Osteoblast (primary cell): ENCODE measurements around the gene ADAMTS2. TPM values are rescaled to one million over a fixed set of nuclear protein-coding genes. Genes with fewer than 3 reads are reported as not detected.
A peak's percentile ranks its signal among the peaks of the same experiment; 100 is the strongest.

Source experiments
- DNase-seq: peaks from one replicate; pipeline ENCODE4 v3.0.0; 2011; ENCODE audit warnings: low spot score, mixed read lengths; ENCODE audit not compliant: insufficient read length; ENCODE audit errors: missing footprints
- H2AFZ ChIP-seq: 2 replicates; pipeline ENCODE4 v1.6.0; 2011; ENCODE audit warnings: mild to moderate bottlenecking, low read length
- H3K27ac ChIP-seq: 2 replicates; pipeline ENCODE4 v1.5.1; 2011; ENCODE audit warnings: mild to moderate bottlenecking, low read depth, low read length, moderate library complexity
- H3K27me3 ChIP-seq: 2 replicates; pipeline ENCODE4 v1.6.0; 2012; ENCODE audit warnings: mild to moderate bottlenecking, control low read depth, inconsistent platforms, low read length, moderate library complexity; ENCODE audit not compliant: insufficient read depth
- H3K36me3 ChIP-seq: 2 replicates; pipeline ENCODE4 v1.5.1; 2011; ENCODE audit warnings: mild to moderate bottlenecking, low read length, control low read depth, moderate library complexity; ENCODE audit not compliant: insufficient read depth
- H3K4me1 ChIP-seq: 2 replicates; pipeline ENCODE4 v1.5.1; 2011; ENCODE audit warnings: mild to moderate bottlenecking, low read length, control low read depth, moderate library complexity; ENCODE audit not compliant: insufficient read depth
- H3K4me2 ChIP-seq: 2 replicates; pipeline ENCODE4 v1.6.0; 2011; ENCODE audit warnings: mild to moderate bottlenecking, low read length; ENCODE audit not compliant: insufficient read depth
- H3K4me3 ChIP-seq: fragments of 200-600 bp; sonication (generic); 3 replicates; pipeline ENCODE4 v1.5.1; 2012; ENCODE audit warnings: mild to moderate bottlenecking, low read length, inconsistent platforms; ENCODE audit not compliant: insufficient read depth
- H3K79me2 ChIP-seq: 2 replicates; pipeline ENCODE4 v1.6.0; 2012; ENCODE audit warnings: mild to moderate bottlenecking, low read length, control low read depth, inconsistent platforms; ENCODE audit not compliant: insufficient read depth
- H3K9me3 ChIP-seq: 2 replicates; pipeline ENCODE4 v1.5.1; 2011; ENCODE audit warnings: low read depth, low read length, control low read depth
- H4K20me1 ChIP-seq: 2 replicates; pipeline ENCODE4 v1.6.0; 2012; ENCODE audit warnings: mild to moderate bottlenecking, low read length, control low read depth; ENCODE audit not compliant: insufficient read depth
- total RNA-seq: library from RNA; depleted of rRNA; stranded (reverse); fragments of >200 nt; gene quantifications from 2 replicates; pipeline ENCODE4 v1.2.3, GENCODE V29; 2012
- TF ChIP-seq, protein P1 (sequence below): IDR thresholded peaks from 2 replicates; pipeline ENCODE4 v1.5.1; 2011; ENCODE audit warnings: mild to moderate bottlenecking, low read depth, low read length, moderate library complexity; ENCODE audit errors: extremely low read depth

ADAMTS2 gene
- total RNA-seq, 1 donor: 144 TPM

DNA sequence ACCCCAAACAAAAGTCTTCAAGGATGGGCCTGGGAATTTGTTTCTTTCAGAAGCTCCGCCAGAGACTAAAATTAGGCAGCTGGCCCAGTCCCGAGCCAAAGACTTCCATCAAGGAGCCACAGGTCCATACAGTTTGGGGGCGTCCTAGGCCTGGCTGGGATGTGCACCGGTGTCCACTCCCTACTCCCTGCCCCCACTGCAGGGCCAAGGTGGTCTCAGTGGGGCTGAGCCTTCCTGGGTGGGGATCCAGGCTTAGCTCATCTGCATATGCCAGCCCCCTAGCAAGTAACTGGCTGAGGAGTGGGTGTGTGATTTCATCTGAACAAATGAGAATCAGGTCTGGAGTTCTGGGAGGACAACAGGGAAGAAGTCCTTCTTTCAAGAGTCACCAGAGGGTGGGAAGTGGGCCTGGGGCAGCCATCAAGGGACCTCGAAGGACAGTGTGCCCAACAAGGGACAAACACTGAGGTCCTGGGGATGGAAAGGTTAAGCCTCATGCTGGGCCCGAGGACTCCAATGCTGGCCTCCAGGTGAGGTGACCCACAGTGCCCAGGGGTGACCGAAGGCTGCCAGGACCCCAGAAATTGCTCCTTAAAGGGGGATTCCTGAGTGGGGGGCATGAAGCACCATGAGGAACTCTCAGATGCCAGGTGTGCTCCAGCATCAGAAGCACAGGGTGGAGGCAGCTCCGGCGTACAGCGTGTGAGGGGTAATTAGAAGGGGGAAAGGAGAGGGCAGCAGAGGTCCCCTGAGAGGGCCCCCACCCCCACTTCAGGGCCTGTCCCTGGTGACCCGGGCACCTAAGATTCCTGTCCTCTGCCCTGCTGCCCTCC lies 193.8 kb downstream of the ADAMTS2 start:
- Histone ChIP-seq H3K27me3 (no peaks in the 10 kb centered on the region), H4K20me1 (no peaks in the 10 kb centered on the region), H3K79me2 (no peaks in the 10 kb centered on the region), H3K27ac (no peak overlapping the region), H3K9me3 (no peaks in the 10 kb centered on the region), H2AFZ (no peak overlapping the region), H3K4me1 (no peaks in the 10 kb centered on the region), H3K36me3 (peaks cover 56% of the 10 kb centered on the region), H3K4me2 (no peak overlapping the region), H3K4me3 (no peak overlapping the region)
- TF ChIP-seq, protein P1, sequence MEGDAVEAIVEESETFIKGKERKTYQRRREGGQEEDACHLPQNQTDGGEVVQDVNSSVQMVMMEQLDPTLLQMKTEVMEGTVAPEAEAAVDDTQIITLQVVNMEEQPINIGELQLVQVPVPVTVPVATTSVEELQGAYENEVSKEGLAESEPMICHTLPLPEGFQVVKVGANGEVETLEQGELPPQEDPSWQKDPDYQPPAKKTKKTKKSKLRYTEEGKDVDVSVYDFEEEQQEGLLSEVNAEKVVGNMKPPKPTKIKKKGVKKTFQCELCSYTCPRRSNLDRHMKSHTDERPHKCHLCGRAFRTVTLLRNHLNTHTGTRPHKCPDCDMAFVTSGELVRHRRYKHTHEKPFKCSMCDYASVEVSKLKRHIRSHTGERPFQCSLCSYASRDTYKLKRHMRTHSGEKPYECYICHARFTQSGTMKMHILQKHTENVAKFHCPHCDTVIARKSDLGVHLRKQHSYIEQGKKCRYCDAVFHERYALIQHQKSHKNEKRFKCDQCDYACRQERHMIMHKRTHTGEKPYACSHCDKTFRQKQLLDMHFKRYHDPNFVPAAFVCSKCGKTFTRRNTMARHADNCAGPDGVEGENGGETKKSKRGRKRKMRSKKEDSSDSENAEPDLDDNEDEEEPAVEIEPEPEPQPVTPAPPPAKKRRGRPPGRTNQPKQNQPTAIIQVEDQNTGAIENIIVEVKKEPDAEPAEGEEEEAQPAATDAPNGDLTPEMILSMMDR: no peak
- DNase-seq: peak; percentile 9

DNA sequence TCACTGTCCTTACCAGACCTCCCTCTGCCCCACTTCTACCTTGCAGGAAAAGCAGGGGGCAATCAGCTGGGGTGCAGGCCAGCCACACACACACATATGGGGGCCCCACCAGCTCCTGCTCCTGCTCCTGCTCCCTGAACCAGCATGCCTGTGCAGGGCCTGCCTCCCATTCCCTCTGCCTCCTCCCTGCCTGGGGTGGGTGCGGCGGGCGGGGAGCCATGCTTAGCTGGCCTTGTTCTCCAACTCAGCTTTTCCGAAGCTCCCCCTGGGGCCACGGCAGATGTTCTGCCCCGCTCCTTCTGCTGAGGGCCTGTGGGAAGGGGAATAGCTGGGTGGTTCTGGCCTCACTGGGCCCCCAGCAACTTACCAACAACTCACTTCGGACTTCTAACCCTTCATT lies 195.2 kb downstream of the ADAMTS2 start:
- TF ChIP-seq, protein P1: no peak
- H3K4me2 ChIP-seq: no peak overlapping the region
- no peak overlapping the region for H3K4me3 ChIP-seq
- H3K27ac ChIP-seq: no peak overlapping the region
- no peaks in the 10 kb centered on the region for H3K4me1 ChIP-seq
- H3K36me3 ChIP-seq: peaks cover 52% of the 10 kb centered on the region
- no peaks in the 10 kb centered on the region for H3K9me3 ChIP-seq
- no peaks in the 10 kb centered on the region for H3K27me3 ChIP-seq
- H3K79me2 ChIP-seq: no peaks in the 10 kb centered on the region
- no peak overlapping the region for H2AFZ ChIP-seq
- no peak for DNase-seq
- H4K20me1 ChIP-seq: no peaks in the 10 kb centered on the region

DNA sequence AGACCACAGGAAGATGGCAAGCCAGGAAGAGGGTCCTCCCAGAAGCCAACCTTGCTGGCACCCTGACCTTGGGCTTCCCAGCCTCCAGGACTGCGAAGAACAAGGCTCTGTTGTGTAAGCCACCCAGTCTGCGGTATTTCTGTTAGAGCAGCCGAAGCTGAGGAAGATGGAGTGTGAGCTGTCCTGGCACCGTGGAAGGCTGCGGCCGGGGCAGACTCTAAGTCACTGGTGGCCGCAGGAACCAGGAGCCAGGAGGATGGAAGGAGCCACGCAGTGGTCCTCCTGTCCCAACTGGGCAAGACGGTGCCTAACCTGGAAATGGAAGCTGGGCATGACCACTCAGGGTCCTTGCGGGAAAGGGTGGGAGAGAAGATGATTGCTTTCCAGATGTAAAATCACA lies 196.0 kb downstream of the ADAMTS2 start:
- TF ChIP-seq, protein P1: no peak
- H3K36me3 ChIP-seq: peaks cover 51% of the 10 kb centered on the region
- H3K79me2 ChIP-seq: no peaks in the 10 kb centered on the region
- DNase-seq: no peak
- no peak overlapping the region for H3K4me3 ChIP-seq
- no peaks in the 10 kb centered on the region for H3K4me1 ChIP-seq
- no peak overlapping the region for H3K27ac ChIP-seq
- H3K9me3 ChIP-seq: no peaks in the 10 kb centered on the region
- no peaks in the 10 kb centered on the region for H4K20me1 ChIP-seq
- H2AFZ ChIP-seq: no peak overlapping the region
- H3K4me2 ChIP-seq: no peak overlapping the region
- H3K27me3 ChIP-seq: no peaks in the 10 kb centered on the region

DNA sequence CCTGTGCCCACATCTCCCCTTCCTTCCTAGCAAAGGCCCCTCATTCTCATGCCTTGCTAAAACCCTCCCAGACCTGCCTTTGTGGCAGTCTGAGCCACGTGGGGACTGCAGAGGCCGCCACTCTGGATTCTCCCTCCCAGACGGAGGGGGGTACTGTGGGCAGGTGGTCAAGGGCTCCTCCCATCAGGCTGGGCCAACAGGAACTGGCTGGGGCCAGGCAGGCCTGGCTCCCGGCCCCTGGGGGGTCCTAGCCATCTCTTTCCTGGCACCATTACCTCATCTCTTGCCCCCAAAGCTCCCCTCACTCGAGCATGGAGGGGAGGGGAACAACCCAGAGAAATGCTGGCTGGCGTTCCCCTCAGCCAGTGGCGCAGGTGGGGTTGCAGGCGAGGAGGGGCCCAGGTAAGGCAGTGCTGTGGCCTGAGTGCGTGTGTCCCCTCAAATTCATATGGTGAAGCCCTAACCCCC lies 196.5 kb downstream of the ADAMTS2 start:
- TF ChIP-seq, protein P1: no peak
- Histone ChIP-seq H3K27me3 (no peaks in the 10 kb centered on the region), H3K4me1 (no peaks in the 10 kb centered on the region), H2AFZ (no peak overlapping the region), H3K36me3 (peaks cover 45% of the 10 kb centered on the region), H3K9me3 (no peaks in the 10 kb centered on the region), H3K79me2 (no peaks in the 10 kb centered on the region), H4K20me1 (no peaks in the 10 kb centered on the region), H3K4me3 (no peak overlapping the region), H3K4me2 (no peak overlapping the region), H3K27ac (no peak overlapping the region)
- no peak for DNase-seq
